DMS53 (cell line): Measurements from ENCODE around the gene ELP4.
"Not testable (repeated sequence)": the region's sequence is repeated elsewhere in the genome, so short reads cannot be mapped to it uniquely, and the experiment has no call there.

Experiments used
- DNase-seq: peaks from one replicate; lab custom pipeline; 2025; lab: John Stamatoyannopoulos, UW

Gene ELP4

DNA sequence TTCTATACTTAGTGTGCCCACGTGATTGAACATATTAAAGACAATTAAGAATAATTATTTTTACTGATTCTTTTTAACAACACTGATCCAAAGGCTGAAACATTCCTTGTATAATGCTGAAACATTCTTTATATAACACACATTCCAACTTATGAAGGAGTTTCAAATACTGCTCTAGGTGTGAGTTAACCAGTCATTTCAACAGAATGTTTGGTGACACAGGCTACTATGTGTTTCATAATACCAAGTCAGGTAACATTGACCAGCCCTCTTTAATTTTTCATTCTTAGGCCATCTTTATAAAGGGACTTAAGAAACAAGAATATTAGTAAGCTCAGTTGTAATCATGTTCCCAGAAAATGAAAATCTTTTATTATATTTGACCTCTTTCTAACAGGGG is 136.6 kb downstream of the ELP4 start:
- no peak for DNase-seq

DNA sequence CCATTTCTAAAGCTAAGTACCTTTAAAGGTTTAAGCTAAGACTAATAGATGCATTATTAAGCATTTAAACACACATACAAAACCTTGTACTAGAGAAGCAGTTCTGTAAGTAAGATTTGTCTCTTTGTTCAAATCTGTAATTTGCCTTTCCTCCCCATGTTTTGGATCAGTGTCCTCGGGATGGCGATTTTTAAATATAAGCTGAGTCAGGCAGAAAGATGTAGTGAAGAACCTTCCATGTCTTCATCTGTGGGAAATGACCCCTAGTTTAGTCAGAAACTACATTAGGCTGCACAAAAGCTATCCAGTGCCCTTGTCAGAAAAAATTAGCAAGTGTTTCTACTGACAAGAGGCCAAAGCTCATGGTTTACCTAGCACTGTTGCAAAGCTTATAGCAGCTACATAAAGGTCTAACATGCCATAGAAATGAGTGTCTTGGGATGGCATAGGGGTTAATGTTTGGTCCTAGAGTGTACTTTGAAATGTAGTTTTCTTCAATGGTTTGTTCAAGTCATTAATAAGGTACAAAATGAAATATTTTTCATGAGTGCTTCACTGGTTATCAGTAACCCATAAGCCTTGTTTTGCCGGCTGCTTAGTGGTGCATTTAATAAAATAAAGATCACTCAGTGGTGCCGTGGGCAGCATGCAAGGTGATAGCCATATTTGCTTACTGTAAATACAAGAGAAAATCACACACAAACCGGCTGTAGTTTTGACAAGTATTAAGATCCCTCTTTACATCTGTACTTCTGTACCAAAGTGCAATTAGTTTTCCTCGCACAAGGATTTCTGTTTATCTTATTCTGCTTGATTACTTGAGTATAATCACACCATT is 139.8 kb downstream of the ELP4 start:
- DNase-seq: no peak

DNA sequence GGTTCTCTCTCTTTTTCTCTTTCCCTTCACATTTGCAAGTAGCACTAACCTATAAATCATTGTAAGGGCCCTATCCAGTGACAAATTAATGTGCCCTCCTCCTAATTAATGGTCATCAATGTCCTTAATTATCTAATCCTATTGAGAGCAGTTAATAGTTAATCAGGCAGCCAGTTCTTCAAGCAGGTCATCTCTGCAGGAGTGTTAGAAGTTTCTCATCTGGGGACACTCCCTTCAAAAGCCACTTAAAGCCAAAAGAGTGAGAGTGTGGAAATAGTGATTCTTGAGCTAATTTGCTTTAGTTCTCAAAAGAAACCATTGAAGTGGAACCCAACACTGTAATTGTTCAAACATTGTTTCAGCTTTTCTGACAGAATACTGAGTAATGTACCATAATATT is 141.6 kb downstream of the ELP4 start:
- no peak for DNase-seq

DNA sequence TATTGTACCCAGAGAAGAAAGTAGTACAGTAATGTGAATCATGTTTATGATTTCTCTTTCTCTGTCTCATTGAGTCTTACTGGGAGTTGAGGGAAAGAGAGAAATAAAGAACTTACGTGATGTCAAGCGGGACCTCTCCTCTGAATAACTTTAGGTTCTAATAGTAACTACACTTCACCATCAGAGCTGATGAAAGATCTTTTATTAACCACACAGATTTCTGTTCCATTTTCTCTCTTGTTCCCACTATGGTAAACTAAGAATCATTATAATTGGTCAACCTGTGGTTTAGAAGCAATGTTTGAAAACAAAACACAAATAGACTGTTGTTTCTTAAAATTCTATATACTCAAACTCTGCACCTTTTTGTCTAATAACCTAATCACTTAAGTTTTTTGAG is 142.3 kb downstream of the ELP4 start:
- no peak for DNase-seq

DNA sequence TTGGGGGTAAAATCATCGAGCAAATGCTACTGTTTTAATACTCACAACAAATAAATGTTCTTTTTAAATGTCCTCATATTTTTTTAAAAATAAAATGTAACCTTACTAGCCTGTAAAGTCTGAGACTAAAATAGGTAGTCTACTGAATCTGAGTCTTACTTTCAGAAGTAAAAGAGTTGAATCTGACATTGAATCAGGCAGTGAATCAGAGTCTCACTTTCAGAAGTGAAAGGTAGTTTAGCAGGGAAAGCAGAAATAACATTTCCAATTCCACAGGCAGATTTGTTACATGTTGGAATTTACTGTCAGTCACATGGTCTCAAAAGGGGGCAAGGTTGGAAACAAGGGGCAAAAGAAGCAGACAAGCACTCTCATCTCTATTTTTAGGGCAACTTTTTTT is 143.0 kb downstream of the ELP4 start:
- DNase-seq: no peak

DNA sequence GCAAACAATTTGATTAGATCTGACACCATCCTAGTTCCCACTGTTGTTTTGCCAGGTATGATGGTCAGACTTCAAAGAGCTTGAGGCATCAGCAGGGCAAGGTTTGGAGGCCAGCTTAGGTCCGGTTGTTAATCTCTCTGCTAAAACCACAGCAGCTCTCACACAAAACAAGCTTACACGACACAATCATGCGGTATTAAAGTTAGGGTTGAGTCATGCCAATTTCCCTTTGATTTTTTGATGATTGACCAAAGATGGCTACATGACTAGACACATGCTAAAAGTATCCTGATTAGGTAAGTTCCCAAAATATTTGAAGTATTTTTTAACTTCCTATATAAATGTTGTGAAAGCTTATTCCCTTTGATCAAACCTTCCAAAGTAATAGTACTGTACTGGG is 145.9 kb downstream of the ELP4 start:
- no peak for DNase-seq

DNA sequence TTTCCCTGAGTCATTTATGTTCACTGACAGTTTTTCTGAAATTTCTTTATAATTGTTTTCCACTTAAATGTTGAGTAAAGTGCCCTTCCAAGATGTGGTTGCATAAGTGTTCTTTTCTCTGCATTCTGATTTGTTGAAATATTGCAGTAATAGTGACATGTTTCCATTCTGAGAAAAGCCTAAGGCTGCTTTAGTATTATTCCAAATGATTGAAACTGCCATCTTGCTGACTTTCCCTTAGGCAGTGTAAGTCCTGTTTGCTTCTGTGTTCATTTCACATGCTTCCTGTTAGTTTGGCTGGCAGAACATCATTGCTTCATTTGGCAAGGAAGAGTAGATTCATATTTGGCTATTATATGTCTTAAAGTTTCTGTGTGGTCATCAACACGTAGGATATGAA is 146.5 kb downstream of the ELP4 start:
- no peak for DNase-seq

DNA sequence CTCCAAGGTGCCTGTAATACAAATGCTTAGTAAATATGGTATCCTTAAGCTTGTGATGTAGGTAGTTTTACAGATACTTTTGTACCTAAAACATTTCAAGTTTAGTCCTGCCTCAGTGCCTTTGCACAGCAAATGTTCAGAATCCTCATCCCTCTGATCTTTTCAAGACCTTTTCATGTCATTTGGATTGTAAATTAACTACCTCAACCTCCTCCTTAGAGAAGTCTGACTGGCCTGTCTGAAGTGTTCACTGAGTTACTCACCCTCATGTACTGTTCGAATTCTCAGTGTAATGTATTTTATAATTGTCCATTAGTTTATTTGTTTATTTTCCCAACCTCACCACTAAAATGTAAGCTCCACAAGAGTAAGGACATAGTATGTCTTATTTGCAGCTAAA is 147.5 kb downstream of the ELP4 start:
- DNase-seq: no peak

DNA sequence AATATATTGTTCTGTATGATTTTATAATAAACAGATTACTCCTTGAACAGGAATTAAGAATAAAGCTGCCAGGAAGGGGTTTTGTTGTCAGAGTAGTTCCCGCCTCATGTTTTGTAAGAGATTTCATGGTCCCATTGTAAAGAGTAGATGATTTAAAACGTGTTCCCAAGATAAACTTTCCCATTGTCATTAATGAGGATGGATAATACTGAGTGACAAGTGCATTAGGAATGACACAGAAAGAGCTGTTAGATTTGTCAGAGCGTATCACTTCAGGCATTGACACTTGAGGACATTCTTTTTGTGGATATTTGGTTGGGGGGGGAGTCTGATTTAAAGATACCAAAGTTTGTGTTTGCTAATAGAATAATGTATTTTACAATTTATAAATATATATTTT is 154.6 kb downstream of the ELP4 start:
- no peak for DNase-seq

DNA sequence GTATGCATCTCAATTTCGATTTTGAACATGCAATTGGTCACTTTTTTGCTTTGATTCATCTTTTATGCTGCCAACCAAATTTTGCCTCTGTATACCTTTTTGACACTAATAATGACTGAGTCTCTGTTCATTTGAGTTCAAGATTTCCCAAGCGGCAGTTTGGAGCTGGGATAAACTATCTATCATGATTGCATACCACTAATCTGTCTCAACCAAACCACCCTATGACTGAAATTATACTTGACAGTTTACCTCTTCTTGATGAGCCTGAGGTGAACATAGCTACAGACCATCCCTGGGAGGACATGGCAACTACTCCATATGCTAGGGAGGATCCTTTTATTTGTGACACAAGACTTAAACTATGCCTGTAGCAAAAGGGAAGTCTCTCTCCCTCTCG is 155.4 kb downstream of the ELP4 start:
- no peak for DNase-seq

DNA sequence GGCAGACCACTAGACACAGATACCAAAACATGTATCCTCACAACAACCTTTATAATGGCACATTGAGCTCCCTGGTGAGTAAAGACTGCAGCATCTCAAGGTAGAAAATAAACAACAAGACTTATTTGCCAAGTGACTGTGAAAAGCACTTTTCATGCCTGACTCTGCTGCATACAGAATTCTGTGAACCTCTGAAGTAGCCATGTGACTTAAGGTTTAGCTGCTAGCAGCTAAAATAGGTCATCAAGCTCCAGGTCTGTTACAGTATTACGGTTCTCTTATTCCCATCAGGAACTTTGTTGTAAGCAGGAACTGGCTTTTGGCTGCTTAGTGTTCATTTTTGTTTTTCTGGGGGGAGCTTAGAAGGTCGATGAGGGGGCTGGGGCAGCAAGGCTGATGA is 162.1 kb downstream of the ELP4 start:
- DNase-seq: no peak

DNA sequence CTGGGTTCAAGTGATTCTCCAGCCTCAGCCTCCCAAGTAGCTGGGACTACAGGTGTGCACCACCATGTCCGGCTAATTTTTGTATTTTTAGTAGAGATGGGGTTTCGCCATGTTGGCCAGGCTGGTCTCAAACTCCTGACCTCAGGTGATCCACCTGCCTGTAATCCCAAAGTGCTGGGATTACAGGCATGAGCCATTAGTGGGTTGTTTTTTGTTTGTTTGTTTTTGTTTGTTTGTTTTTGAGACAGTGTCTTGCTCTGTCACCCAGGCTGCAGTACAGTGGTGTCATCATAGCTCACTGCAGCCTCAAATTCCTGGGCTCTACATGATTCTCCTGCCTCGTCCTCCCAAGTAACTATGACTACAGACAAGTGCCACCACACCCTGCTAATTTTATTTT is 163.5 kb downstream of the ELP4 start:
- DNase-seq: not testable (repeated sequence)

DNA sequence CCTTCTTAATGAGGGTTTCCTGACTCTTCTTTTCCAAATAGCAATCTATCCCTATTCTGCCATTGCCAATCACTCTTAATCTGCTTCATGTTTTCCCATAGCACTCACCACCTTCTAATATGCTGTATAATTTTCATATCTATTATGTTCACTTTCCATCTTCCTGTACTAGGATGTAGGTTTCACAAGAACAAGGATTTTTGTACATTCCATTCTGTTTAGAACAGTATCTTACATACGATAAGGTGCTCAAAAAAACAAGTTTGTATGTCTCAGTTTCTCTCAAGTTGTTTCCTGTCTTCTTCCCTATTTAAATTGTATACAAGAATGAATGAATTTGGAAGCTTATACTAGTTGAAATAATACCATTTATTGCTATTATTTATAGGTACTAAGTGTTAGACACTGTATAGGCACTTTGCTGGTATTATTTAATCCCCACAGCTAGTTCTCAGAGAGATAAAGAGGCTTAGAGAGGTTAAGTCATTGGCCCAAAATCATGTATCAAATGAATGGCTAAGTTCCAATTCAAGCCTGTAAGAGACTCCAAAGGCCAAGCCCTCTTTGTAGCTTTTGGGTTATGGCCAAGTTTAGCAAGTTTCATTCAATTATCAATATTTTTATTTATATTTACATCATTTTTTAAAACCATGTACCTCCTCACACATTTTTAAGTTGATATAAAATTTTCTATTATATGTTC is 166.9 kb downstream of the ELP4 start:
- no peak for DNase-seq

DNA sequence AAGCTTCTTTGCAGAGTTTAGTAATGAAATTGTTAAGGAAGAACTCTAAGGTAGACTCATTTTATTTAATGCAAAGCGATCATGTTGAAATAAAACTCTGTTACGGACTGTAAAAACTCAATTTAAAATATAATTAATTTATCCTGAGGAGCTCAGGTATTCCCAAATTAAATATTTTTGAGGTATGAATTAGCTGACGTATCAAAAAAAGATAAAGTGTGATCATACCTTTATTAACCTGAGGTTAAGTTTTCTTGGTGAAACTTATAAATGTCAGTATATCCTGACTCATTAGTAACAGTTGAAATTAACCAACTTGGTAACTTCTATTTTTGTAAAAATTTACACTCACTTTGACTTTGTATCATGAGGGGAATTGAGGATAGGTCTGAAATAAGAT is 171.2 kb downstream of the ELP4 start:
- DNase-seq: no peak

DNA sequence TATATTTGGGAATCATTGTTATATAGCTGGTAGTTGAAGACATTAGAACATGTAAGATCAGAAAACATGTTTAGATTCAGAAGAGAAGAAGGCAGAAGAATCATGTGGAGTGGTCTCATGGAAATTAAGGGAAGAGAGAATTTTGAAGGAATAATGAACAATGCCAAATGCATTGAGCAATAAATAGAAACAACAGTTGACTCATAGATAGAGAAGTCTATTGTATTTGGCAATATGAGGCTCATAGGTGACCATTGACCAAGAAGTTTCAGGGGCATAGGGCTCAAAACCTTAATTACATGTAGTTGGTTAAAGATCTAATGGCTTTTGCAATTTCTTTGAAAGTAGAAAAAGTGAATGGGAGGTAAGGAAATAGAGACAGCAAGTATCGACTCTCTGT is 177.7 kb downstream of the ELP4 start:
- no peak for DNase-seq

DNA sequence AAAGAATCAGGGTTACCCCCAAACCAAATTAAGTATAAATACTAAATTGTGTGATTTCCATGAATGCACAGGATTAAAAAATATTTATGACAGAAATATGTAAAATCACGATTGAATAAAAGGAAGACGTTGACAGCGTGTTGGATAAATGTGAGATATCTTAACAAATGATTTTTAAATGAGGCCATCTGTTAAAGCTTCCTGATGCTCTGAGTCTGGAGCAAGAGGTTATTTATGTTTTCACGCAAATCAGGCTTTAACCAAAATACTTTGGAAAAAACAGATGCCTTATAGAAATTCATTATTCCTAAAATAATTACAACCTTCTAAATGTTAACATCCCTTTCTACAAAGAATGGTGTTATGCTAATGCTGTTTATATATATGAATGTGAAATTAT is 178.3 kb downstream of the ELP4 start:
- DNase-seq: no peak

DNA sequence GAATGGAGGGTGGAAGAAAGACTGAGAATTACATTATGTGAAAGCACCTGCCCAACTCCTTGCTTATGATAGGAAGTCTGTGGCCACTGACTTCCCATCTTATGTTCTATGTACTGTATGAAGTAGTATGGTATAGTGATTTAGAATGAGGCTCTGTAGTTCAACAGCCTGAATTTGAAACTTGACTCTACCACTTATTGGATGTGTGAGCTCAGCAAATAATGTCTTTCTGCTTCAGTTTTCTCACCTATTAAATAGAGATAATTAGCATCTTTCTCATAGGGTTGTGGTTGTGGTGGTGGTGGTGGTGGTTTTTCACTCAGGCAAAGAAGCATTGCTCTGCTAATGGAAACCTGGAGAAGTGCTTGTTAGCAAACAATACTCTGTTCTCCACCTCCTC is 180.0 kb downstream of the ELP4 start:
- no peak for DNase-seq

DNA sequence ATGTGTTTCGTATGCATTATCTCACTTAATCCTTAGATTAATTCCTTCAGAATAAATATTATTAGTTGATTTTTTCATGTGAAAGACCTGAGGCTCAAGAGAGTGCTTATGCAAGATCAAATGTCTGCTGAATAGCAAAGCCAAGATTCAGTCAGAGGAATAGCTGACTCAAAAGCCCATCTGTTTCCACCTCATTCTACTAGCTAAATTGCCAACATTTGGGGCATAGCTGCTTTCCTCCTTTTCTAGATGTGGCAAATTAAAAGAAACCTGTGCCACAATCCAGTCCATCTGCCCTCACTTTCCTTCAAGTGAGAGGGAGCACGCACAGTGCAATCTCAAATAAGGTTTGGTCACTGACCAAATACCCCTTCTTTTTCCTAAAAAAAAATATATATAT is 180.5 kb downstream of the ELP4 start:
- DNase-seq: no peak

DNA sequence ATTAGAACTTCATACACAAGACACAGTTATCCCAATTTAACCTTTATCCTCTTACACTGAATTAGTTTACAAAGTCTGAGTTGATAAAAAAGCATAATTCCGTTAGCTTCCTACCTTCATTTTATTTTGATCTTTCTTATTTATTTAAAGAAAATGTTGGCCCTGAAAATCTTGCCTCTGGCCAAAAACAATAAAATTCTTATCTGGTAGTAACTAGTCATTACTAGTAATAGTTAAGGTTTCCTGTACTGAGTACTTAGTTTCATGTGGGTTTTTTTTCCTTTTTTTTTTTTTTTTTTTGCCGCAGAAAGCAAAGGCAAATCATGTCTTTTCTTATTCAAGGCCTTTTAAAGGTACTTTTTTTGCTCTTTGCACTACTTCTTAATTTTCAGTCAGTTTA is 180.9 kb downstream of the ELP4 start:
- no peak for DNase-seq

DNA sequence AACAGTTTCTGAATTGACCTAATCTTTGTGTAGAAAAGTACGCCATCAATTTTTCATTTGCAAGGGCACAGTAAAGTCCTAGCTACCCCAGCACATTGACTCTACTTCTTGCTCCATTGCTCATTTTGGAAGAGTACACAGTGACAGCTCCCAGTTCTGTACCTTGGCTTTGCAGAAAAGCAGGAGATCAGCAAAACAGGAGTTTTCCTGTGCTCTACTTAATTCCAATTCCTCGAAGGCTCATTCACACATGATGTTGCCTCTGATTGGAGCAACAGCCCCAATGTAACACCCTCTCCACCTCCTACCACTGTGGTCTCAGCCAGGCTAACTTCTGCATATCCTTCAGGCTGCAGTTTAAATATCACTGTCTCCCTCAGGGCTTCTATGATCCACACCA is 182.9 kb downstream of the ELP4 start:
- DNase-seq: no peak

DNA sequence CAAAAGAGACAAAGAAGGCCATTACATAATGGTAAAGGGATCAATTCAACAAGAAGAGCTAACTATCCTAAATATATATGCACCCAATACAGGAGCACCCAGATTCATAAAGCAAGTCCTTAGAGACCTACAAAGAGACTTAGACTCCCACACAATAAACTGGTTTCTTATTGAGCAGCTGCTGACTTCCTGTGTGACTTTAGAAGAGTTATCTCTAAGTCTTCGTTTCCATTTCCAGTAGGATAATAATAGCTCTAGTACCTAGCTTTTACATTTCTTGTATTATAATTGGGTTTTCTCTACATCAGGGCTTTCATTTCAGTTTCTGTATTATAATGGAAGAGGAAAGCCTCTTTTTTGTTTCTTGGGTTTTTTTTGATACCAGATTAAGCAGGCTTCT is 187.5 kb downstream of the ELP4 start:
- DNase-seq: not testable (repeated sequence)

DNA sequence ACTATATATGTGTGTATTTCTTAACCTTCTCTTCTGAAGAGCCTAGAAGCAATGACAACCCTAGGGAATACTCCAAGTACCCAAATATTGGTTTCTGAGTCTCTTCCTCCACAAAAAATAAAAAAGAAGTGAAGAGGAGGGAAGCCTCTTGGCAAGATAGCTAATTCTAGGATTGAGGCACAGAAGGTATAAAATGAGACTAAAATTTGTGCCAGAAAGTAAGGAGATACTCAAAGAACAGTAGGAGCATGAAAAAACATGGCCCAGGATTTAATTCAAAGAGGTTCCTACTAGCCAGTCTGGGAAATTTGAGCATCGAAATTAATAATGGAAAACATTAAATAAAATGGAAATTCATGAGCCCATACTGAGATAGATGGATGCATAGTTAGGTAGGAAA is 189.5 kb downstream of the ELP4 start:
- no peak for DNase-seq

DNA sequence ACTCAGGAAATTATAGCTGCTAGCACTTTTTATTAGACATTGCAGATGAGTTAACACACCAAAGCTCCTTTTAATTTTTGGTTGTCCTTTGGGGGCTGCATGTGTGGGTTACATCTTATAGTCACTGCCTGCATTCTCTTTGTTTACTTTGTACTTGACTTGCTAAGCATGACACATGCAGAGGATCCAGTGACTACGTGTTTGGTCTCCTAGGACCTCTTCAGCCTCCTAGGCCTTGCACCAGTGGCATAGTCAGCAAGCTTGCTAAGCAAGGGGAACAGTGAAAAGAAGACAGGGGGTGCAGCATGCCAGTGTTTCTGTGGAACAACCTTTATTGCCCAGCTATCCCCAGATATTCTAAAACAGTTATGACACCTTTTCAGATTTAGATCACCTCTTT is 193.4 kb downstream of the ELP4 start:
- peak; percentile 89 for DNase-seq

DNA sequence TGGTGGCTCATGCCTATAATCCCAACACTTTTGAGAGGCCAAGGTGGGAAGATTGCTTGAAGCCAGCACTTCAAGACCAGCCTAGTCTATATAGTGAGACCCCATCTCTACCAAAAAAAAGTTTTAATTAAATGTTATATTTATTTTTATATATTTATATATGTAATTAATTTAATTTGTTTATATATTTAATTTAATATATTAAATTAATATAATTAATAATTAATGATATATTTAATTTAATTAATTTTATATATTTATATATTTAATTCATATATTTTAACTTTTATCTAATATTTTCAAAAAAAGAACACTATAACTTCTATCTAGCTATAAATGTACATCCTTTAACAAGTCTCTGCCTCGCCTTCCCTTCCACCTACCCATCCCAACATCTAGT is 196.8 kb downstream of the ELP4 start:
- DNase-seq: no peak
